ENCODE data around the gene ZNF212. TPM values are rescaled to one million over a fixed set of nuclear protein-coding genes. Genes with fewer than 3 reads are reported as not detected.

The ZNF212 gene
- total RNA-seq = 5.9 TPM

DNA sequence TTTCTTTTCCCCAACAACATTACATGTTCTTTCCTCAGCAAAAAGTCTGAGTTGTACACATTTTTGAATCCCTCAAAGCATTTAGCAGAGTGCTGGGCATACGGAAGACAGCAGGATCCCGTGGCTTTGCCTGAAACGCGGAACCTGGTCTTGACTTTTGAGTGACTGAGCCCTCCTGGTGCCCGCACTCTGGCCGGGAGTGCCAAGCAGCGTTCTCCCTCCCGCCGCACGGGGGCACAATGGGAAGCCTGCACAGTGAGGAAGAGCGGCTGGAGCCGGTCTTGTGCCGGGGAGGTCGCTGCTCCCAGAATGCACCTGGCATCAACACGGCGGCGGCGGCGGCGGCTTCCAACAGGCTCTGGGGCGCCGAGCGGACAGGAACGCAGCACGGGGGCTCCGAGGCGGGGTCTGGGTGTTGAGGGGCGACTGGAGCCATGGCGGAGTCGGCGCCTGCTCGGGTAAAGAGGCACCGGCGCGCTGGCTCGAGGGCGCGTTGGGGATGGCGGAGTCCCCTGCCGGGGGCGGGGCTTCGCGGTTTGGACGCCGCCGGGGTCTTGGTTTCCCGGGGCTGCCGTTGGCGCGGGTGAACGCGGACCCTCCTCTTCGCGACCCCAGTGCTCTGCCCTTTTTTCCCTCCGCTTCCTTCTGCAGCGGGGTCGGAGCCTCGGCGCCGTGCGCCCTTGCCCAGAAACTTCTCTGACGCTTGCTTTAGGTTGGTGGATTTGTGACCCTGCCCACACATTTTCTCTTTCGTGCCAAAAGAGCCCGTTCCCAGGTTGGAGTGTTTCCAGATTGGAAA lies at the start of gene ZNF212:
Gene ZNF212 (plus strand): TSS at position 307 of the 799 bp plus-strand sequence. CDS start 128 bp downstream, at position 435.

DNA sequence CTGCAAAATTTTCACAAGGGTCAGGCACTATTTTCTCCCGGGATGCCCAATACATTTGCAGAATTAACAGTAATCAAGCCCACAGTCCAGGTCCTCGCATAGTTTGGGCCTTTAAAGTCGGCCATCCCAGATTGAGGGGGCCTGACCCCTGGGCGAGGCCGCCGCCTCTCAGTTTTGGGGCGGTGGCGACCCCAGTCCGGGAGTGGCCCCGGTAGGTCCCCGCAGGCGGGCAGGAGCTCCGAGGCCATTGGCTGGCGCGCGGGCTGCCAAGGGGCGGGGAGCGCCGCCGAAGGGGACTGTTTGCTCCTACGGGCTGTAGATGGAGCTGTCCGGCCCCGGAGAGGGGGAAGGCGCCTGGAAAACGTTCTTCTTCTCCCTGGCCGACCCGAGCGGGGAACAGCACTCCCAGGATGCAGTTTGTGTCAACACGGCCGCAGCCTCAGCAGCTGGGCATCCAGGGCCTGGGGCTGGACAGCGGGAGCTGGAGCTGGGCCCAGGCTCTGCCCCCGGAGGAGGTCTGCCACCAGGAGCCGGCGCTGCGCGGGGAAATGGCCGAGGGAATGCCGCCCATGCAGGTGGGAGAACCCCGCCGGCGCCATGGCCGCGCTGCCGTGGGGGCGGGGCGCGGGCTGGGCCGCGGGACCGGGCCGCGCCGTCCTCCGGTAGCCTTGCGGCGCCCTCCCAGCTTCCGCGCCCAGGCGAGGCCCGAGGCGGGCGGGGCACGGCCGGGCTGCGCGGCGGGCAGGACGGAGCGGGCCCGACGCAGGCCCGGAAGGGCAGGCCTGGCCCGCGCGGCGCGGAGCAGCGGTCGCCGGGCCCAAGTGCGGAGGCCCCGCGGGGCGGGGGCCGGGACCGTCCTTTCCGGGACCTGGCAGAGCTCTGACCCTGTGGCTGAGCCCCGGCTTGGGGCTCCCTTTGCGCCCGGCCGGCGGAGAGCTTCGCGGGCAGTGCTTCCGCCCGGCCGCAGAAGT lies 44.0 kb upstream of the ZNF212 start, which contains the start of gene ZNF282:
Gene ZNF282 (plus strand): TSS at position 367 of the 971 bp plus-strand sequence. CDS start 44 bp downstream, at position 411.

GRCh38 chr7:149261829-149262617 lies 22.6 kb downstream of the ZNF212 start, which contains the start of gene ZNF783:
TSS of gene ZNF783 (plus strand) at chr7:149262196. CDS start at chr7:149262334, 138 bp downstream.

Small RNA genes within 50 kb of the gene (small RNA-seq; reads per million reads assigned to genes)
- not detected for gene AC004890.1 (ENCODE audit: low replicate concordance)

Other genes with a start within 250 kb of the ZNF212 start
- gene PDIA4, start 211.1 kb upstream of the ZNF212 start, total RNA-seq = 38.5 TPM
- 17.8 TPM for gene ZNF786, start 148.9 kb upstream of the ZNF212 start, total RNA-seq
- gene ZNF425, start 113.3 kb upstream of the ZNF212 start, total RNA-seq = 5.3 TPM
- 41.0 TPM for gene ZNF398, start 92.2 kb upstream of the ZNF212 start, total RNA-seq
- gene ZNF282, start 44.1 kb upstream of the ZNF212 start, total RNA-seq = 27.5 TPM
- gene ZNF783, start 22.5 kb downstream of the ZNF212 start, total RNA-seq = 21.6 TPM
- gene ZNF777, start 221.4 kb downstream of the ZNF212 start, total RNA-seq = 6.3 TPM